Breast epithelium (tissue), 4 donors: ENCODE measurements around the gene CFAP251. TPM values are rescaled to one million over a fixed set of nuclear protein-coding genes. Genes with fewer than 3 reads are reported as not detected.
"Not testable (repeated sequence)": the region's sequence is repeated elsewhere in the genome, so short reads cannot be mapped to it uniquely, and the experiment has no call there.

Experiments used
- DNase-seq, 2 donors: peaks; one replicate each; pipeline ENCODE4 v3.0.0-alpha.2; 2019; ENCODE audit warnings: low spot score in 2 of 2
- H3K27ac ChIP-seq, 2 donors: fragments of 200-600 bp; sonication (generic) in 1 of 2; one replicate each; pipeline ENCODE4 v1.5.1; 2016 to 2019; ENCODE audit warnings: mild to moderate bottlenecking in 1 of 2
- H3K27me3 ChIP-seq, 2 donors: fragments of 200-600 bp; sonication (generic) in 1 of 2; one replicate each; pipeline versions ENCODE4 v1.5.1 to v1.6.0; 2017 to 2019; ENCODE audit warnings: control low read depth in 1 of 2, mild to moderate bottlenecking in 1 of 2
- H3K36me3 ChIP-seq: fragments of 200-600 bp; one replicate; pipeline ENCODE4 v1.5.1; 2019
- H3K4me1 ChIP-seq, 2 donors: fragments of 200-600 bp; sonication (generic); one replicate each; pipeline ENCODE4 v1.5.1; 2016 to 2019; ENCODE audit warnings: control low read depth in 1 of 2
- H3K4me3 ChIP-seq, 3 donors: fragments of 200-600 bp; sonication (generic); 1 replicate in 2 of 3; 2 replicates in 1 of 3; pipeline ENCODE4 v1.5.1; 2016 to 2019; ENCODE audit warnings: mild to moderate bottlenecking in 3 of 3, moderate library complexity in 2 of 3
- H3K9me3 ChIP-seq, 2 donors: fragments of 200-600 bp; sonication (generic) in 1 of 2; one replicate each; pipeline ENCODE4 v1.5.1; 2016 to 2019; ENCODE audit warnings: control low read depth in 1 of 2
- CTCF ChIP-seq, 3 donors: fragments of 450-650 bp; IDR thresholded peaks; one replicate each; pipeline ENCODE4 v1.5.1; 2016 to 2017; ENCODE audit warnings: antibody characterized with exemption in 3 of 3, mild to moderate bottlenecking in 3 of 3, moderate library complexity in 3 of 3
- POLR2A ChIP-seq: fragments of 450-650 bp; IDR thresholded peaks from one replicate; pipeline ENCODE4 v1.6.1; 2016; ENCODE audit warnings: antibody characterized with exemption, mild to moderate bottlenecking, moderate library complexity
- POLR2AphosphoS5 ChIP-seq, 3 donors: sonication (generic); formaldehyde crosslinking; IDR thresholded peaks; one replicate each; pipeline ENCODE4 v1.6.1; 2017; ENCODE audit warnings: antibody characterized with exemption in 3 of 3
- intact Hi-C: fragments of 100-400 bp; cut with DNase I; formaldehyde crosslinking; loops from one replicate; pipeline ENCODE4 v1.15.1; 2023; ENCODE audit warnings: low total_unique reads
- total RNA-seq, 3 donors: library from RNA; depleted of rRNA; stranded (reverse); fragments of >200 nt; gene quantifications; one replicate each; pipeline ENCODE4 v1.1.0, GENCODE V29; 2016

Gene CFAP251
- total RNA-seq, 3 donors from 2014 or later: 4.8 to 8.2 (median 6.7) TPM

- no peak overlapping the region for H3K4me3 ChIP-seq
- intact Hi-C loops: no loop called here
- H3K9me3 ChIP-seq: no peaks in the 10 kb centered on the region
- H3K4me1 ChIP-seq: no peaks in the 10 kb centered on the region
- DNase-seq: no peak
- TF ChIP-seq CTCF (IDR thresholded peaks at IDR 0.05) (no peak), POLR2A (no peak), POLR2AphosphoS5 (IDR thresholded peaks at IDR 0.05) (no peak)
- H3K27me3 ChIP-seq: no peaks in the 10 kb centered on the region
- no peak overlapping the region for H3K27ac ChIP-seq
- no peaks in the 10 kb centered on the region for H3K36me3 ChIP-seq
Observed at GRCh38 chr12:121873216-121873569, 45.2 kb upstream of the CFAP251 start.

DNA sequence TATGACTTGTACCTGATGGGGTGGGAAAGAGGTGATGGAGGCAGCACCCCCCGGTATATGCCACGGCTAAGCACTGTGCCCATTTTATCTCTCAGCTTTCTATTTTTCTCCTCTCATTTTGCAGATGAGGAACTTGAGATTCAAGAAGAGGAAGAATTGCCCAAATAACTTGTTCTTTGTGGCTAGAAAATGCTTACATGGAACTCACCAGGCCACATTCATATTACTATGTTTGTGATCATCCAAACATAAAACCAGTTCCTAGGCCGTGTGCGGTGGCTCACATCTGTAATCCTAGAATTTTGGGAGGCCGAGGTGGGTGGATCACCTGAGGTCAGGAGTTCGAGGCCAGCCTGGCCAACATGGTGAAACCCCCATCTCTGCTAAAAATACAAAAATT lies 44.3 kb upstream of the CFAP251 start:
- intact Hi-C loops: no loop called here
- no peaks in the 10 kb centered on the region for H3K27me3 ChIP-seq
- TF ChIP-seq POLR2AphosphoS5 (IDR thresholded peaks at IDR 0.05): no peak
- no peak for TF ChIP-seq CTCF (IDR thresholded peaks at IDR 0.05)
- no peak for TF ChIP-seq POLR2A
- no peaks in the 10 kb centered on the region for H3K4me1 ChIP-seq
- no peaks in the 10 kb centered on the region for H3K36me3 ChIP-seq
- H3K27ac ChIP-seq: no peak overlapping the region
- no peak overlapping the region for H3K4me3 ChIP-seq
- DNase-seq: no peak
- no peaks in the 10 kb centered on the region for H3K9me3 ChIP-seq

DNA sequence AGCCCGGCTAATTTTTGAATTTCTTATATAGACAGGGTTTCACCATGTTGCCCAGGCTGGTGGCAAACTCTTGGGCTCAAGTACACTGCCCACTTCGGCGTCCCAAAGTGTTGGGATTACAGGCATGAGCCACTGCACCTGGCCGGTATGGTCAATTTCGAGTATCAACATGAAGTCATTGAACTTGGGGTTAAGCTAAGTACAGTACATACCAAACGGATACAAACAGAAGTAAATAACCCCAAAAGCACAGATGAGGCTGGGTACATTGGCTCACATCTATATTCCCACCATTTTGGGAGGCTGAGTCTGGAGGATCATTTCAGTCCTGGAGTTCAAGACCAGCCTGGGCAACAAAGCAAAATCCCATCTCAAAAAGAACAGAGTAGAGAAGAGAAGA lies 42.8 kb upstream of the CFAP251 start:
- Histone ChIP-seq H3K27ac (no peak overlapping the region), H3K9me3 (no peaks in the 10 kb centered on the region), H3K4me1 (no peaks in the 10 kb centered on the region), H3K4me3 (no peak overlapping the region), H3K27me3 (no peaks in the 10 kb centered on the region), H3K36me3 (no peaks in the 10 kb centered on the region)
- no peak for TF ChIP-seq CTCF (IDR thresholded peaks at IDR 0.05)
- no peak for TF ChIP-seq POLR2AphosphoS5 (IDR thresholded peaks at IDR 0.05)
- DNase-seq: no peak
- intact Hi-C loops: loop anchor here (5.0 kb wide), 1 partner anchor 642 kb away; no protein-coding TSS in a partner anchor

DNA sequence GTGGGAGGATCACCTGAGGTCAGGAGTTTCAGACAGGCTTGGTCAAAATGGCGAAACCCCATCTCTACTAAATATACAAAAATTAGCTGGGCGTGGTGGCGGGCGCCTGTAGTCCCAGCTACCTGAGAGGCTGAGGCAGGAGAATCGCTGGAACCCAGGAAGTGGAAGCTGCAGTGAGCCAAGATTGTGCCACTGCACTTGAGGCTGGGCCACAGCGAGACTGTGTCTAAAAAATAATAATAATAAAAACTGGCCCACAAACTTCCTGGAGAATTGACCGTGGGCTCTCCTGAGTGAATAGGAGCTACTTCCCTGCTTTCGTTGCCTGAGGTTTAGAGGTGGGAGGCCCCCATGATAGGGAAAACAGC lies 42.3 kb upstream of the CFAP251 start:
- not testable (repeated sequence) for H3K27me3 ChIP-seq, H3K9me3 ChIP-seq, DNase-seq, H3K4me1 ChIP-seq, H3K27ac ChIP-seq, H3K4me3 ChIP-seq, H3K36me3 ChIP-seq
- intact Hi-C loops: loop anchor here (5.0 kb wide), 1 partner anchor 641 kb away; no protein-coding TSS in a partner anchor

- Histone ChIP-seq H3K36me3 (no peaks in the 10 kb centered on the region), H3K27ac (no peak overlapping the region), H3K9me3 (no peaks in the 10 kb centered on the region), H3K27me3 (no peaks in the 10 kb centered on the region), H3K4me3 (no peak overlapping the region), H3K4me1 (no peaks in the 10 kb centered on the region)
- DNase-seq: no peak
- intact Hi-C loops: no loop called here
- TF ChIP-seq CTCF (IDR thresholded peaks at IDR 0.05) (no peak), POLR2A (no peak), POLR2AphosphoS5 (IDR thresholded peaks at IDR 0.05) (no peak)
Observed at GRCh38 chr12:121883315-121883660, 35.1 kb upstream of the CFAP251 start.

GRCh38 chr12:121885129-121885528 lies 33.3 kb upstream of the CFAP251 start:
- DNase-seq, H3K4me1 ChIP-seq, H3K36me3 ChIP-seq, H3K4me3 ChIP-seq, H3K27ac ChIP-seq, intact Hi-C loops, H3K27me3 ChIP-seq, H3K9me3 ChIP-seq: not testable (repeated sequence)
